Calu3 (cell line): ENCODE measurements around the gene RAB17. TPM values are rescaled to one million over a fixed set of nuclear protein-coding genes. Genes with fewer than 3 reads are reported as not detected.

Experiments
- BruUV-seq: library from RNA; stranded (reverse); fragments of 400-500 nt; replicated peaks from 2 replicates; lab custom pipeline; 2021; lab: Mats Ljungman, UMichigan
- CTCF ChIA-PET: fragments of 300-600 bp; sonication (Branson Sonifier 250); formaldehyde crosslinking; loops from one replicate; lab custom pipeline; 2022; ENCODE audit warnings: antibody characterized with exemption; lab: Charles Lee
- DNase-seq: peaks from one replicate; pipeline ENCODE4 v3.0.0; 2022
- H3K27ac Mint-ChIP-seq: one replicate; pipeline ENCODE4 v1.8.0; 2022; ENCODE audit warnings: mixed read lengths; ENCODE audit not compliant: unreplicated experiment
- H3K27me3 Mint-ChIP-seq: one replicate; pipeline ENCODE4 v1.8.0; 2022; ENCODE audit warnings: mixed read lengths; ENCODE audit not compliant: unreplicated experiment
- H3K36me3 Mint-ChIP-seq: one replicate; pipeline ENCODE4 v1.8.0; 2022; ENCODE audit warnings: mild to moderate bottlenecking, moderate library complexity, mixed read lengths; ENCODE audit not compliant: insufficient read depth, unreplicated experiment
- H3K4me1 Mint-ChIP-seq: one replicate; pipeline ENCODE4 v1.8.0; 2022; ENCODE audit warnings: mild to moderate bottlenecking, low read depth, mixed read lengths; ENCODE audit not compliant: unreplicated experiment
- H3K4me3 Mint-ChIP-seq: one replicate; pipeline ENCODE4 v1.8.0; 2022; ENCODE audit warnings: mild to moderate bottlenecking, low read depth, moderate library complexity, mixed read lengths; ENCODE audit not compliant: unreplicated experiment
- H3K9me3 Mint-ChIP-seq: one replicate; pipeline ENCODE4 v1.8.0; 2022; ENCODE audit warnings: low read depth, mixed read lengths; ENCODE audit not compliant: unreplicated experiment
- CTCF ChIP-seq: fragments of 200-600 bp; IDR thresholded peaks from one replicate; pipeline ENCODE4 v1.8.0; 2022; ENCODE audit warnings: antibody characterized with exemption; ENCODE audit not compliant: unreplicated experiment
- intact Hi-C: fragments of 100-400 bp; cut with micrococcal nuclease; formaldehyde crosslinking; loops from one replicate; pipeline ENCODE4 v1.10.0; 2022; ENCODE audit not compliant: unreplicated experiment
- total RNA-seq: library from RNA; stranded (reverse); gene quantifications from 2 replicates; pipeline ENCODE4 v1.2.3, GENCODE V29; 2022

The RAB17 gene
- total RNA-seq, 1 experiment from 2014 or later: 33.3 TPM

- no peaks in the 10 kb centered on the region for H3K36me3 Mint-ChIP-seq
- DNase-seq: no peak
- no peak overlapping the region for H3K27ac Mint-ChIP-seq
- CTCF ChIA-PET: no interaction called here
- no peak for TF ChIP-seq CTCF
- H3K9me3 Mint-ChIP-seq: no peaks in the 10 kb centered on the region
- peaks cover 15% of the 10 kb centered on the region for H3K4me1 Mint-ChIP-seq
- H3K4me3 Mint-ChIP-seq: no peak overlapping the region
- intact Hi-C loops: no loop called here
- no TSS peak for BruUV-seq
- H3K27me3 Mint-ChIP-seq: peaks cover 27% of the 10 kb centered on the region
These were observed 27.1 kb upstream of the RAB17 start for GRCh38 chr2:237617587-237617982.

- intact Hi-C loops: no loop called here
- Mint-ChIP-seq H3K36me3 (no peaks in the 10 kb centered on the region), H3K4me1 (peaks cover 15% of the 10 kb centered on the region), H3K9me3 (no peaks in the 10 kb centered on the region), H3K4me3 (no peak overlapping the region), H3K27ac (no peak overlapping the region), H3K27me3 (peaks cover 27% of the 10 kb centered on the region)
- no peak for TF ChIP-seq CTCF
- CTCF ChIA-PET: no interaction called here
- BruUV-seq: no TSS peak
- DNase-seq: no peak
These were observed 26.4 kb upstream of the RAB17 start for GRCh38 chr2:237616734-237617586.

- no peaks in the 10 kb centered on the region for H3K36me3 Mint-ChIP-seq
- no peak overlapping the region for H3K27ac Mint-ChIP-seq
- no peak overlapping the region for H3K4me3 Mint-ChIP-seq
- no peak for TF ChIP-seq CTCF
- BruUV-seq: no TSS peak
- CTCF ChIA-PET: no interaction called here
- H3K27me3 Mint-ChIP-seq: peaks cover 31% of the 10 kb centered on the region
- H3K9me3 Mint-ChIP-seq: no peaks in the 10 kb centered on the region
- H3K4me1 Mint-ChIP-seq: peaks cover 15% of the 10 kb centered on the region
- DNase-seq: no peak
- intact Hi-C loops: no loop called here
These were observed 25.8 kb upstream of the RAB17 start for GRCh38 chr2:237616373-237616733.

GRCh38 chr2:237615631-237616249 lies 25.2 kb upstream of the RAB17 start:
- Mint-ChIP-seq H3K4me1 (peaks cover 15% of the 10 kb centered on the region), H3K27ac (no peak overlapping the region), H3K9me3 (no peaks in the 10 kb centered on the region), H3K36me3 (no peaks in the 10 kb centered on the region), H3K27me3 (peaks cover 37% of the 10 kb centered on the region), H3K4me3 (no peak overlapping the region)
- no peak for TF ChIP-seq CTCF
- intact Hi-C loops: no loop called here
- no peak for DNase-seq
- CTCF ChIA-PET: no interaction called here
- no TSS peak for BruUV-seq
